ENCODE data around the gene PLCB3. TPM values are rescaled to one million over a fixed set of nuclear protein-coding genes. Genes with fewer than 3 reads are reported as not detected.
"Not testable (repeated sequence)": the region's sequence is repeated elsewhere in the genome, so short reads cannot be mapped to it uniquely, and the experiment has no call there.

Gene PLCB3
- total RNA-seq, 1 donor from 2014 or later, result 9.6 TPM

DNA sequence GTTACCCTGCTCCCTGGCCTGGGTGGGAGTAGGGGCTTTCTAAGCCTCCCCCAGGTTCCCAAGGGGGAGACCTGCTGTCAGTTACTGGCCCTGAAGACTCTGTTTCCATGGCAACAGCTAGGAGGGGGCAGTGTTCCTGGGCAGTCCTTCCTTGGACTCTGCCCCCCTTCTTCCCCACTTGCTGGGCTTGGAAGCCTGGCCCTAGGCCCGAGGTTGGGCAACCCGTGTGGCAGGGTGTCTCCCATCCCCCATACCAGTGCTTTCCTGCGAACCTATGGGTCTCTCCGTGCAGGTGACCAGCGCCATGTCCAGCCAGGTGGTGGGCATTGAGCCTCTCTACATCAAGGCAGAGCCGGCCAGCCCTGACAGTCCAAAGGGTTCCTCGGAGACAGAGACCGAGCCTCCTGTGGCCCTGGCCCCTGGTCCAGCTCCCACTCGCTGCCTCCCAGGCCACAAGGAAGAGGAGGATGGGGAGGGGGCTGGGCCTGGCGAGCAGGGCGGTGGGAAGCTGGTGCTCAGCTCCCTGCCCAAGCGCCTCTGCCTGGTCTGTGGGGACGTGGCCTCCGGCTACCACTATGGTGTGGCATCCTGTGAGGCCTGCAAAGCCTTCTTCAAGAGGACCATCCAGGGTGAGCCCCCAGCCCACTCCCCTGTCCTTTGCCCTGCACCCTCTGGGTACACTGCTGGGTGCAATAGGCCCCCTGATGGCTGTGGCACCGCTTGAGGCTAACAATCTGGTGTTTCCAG lies 55.7 kb downstream of the PLCB3 start:
- no peak for DNase-seq (ENCODE audit: low spot score)
- intact Hi-C loops (cut with DNase I), result no loop called here

- DNase-seq (ENCODE audit: low spot score); intact Hi-C loops (cut with DNase I): not testable (repeated sequence)
Observed at GRCh38 chr11:64307795-64308194, 56.5 kb downstream of the PLCB3 start.

DNA sequence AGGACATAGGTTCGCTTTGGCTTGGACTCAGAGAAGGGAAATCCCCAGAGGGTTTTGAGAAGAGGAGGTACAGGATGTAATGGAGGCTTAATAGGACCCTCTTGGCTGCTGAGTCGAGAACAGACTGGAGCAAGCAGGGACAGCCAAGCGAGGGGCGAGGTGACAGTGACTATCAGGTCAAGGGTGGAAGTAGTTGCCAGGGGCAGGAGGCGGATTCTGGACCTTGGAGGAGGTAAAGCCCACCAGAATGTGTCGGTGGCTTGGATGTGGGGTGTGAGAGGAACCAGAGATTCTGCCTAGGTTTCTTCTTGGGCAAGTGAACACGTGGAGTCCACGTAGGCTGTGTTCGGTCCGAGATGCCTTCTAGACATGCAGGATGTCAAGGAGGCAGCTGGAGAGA lies 61.6 kb downstream of the PLCB3 start:
- intact Hi-C loops (cut with DNase I), result no loop called here
- no peak for DNase-seq (ENCODE audit: low spot score)

DNA sequence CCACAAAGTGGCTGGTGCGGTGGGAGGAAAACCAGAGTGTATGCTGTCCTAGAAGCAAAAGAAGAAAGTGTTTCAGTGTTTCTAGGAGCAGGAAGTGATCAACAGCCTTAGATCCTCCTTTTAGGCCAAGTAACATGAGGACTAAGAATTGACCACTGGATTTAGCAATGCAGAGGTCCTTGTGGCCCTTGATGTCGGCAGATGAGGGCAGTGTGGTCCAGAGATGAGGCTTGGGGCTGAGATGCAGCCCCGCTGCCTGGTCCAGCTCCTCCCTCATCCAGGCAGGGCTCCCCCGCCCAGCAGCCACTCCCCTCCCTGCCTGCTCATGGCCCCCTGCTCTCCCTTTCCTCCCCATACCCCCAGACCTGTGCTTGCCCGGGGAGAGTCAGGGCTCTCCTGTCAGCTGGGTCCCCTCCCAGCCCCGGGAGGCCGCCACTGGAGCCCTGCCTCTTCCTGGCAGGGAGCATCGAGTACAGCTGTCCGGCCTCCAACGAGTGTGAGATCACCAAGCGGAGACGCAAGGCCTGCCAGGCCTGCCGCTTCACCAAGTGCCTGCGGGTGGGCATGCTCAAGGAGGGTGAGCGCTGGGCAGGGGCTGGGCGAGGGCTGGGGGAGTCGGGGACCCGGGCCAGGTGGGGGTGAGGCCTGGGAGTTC lies 62.3 kb downstream of the PLCB3 start:
- intact Hi-C loops (cut with DNase I), result no loop called here
- DNase-seq (ENCODE audit: low spot score), result peak; percentile 81

DNA sequence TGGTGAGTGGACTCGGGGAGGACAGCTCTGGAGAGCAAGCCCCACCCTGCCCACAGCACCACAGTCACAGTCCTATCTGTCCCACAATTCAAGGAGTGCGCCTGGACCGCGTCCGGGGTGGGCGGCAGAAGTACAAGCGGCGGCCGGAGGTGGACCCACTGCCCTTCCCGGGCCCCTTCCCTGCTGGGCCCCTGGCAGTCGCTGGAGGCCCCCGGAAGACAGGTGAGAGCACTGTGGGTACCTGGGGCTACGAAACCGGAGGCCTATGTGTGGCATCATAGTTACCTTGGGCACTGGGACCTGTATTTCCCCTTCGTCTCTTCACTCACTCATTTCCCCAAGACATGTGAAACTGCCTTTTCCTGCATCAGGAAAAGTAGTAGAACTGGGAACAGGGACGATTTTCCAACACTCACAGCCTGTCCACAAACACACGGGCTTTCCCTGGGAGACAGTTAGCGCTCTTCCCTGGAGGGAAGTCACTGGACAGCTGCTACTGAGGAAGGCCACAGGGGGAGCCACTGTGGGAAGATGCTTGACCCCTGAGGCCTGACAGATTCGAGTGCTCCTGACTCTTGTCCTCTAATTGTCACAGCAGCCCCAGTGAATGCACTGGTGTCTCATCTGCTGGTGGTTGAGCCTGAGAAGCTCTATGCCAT lies 62.9 kb downstream of the PLCB3 start:
- intact Hi-C loops (cut with DNase I), result no loop called here
- no peak for DNase-seq (ENCODE audit: low spot score)

DNA sequence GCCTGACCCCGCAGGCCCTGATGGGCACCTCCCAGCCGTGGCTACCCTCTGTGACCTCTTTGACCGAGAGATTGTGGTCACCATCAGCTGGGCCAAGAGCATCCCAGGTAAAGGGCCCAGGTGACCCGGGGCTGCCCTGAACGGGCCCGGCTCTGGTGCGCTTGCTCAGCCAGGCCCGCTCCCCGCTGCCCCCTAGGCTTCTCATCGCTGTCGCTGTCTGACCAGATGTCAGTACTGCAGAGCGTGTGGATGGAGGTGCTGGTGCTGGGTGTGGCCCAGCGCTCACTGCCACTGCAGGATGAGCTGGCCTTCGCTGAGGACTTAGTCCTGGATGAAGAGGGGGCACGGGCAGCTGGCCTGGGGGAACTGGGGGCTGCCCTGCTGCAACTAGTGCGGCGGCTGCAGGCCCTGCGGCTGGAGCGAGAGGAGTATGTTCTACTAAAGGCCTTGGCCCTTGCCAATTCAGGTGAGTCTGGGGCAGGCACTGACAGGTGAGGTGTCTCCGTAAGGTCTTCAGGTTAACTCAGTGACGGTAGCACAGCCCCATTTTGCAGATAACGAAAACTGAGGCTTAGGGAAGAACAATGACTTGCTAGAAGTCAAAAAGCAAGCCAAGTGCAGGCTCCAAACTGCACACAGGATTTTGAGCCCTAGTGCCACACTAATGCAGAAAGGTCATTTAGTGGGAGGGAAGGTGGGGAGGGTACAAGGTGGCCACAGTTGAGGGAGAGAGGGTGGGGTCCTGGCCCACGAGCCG lies 63.7 kb downstream of the PLCB3 start:
- intact Hi-C loops (cut with DNase I), result no loop called here

GRCh38 chr11:64315667-64316526 lies 64.6 kb downstream of the PLCB3 start:
- DNase-seq (ENCODE audit: low spot score); intact Hi-C loops (cut with DNase I): not testable (repeated sequence)

More for the DNA sequence above, 63.7 kb downstream of the PLCB3 start:
- DNase-seq (ENCODE audit: low spot score), result no peak

DNA sequence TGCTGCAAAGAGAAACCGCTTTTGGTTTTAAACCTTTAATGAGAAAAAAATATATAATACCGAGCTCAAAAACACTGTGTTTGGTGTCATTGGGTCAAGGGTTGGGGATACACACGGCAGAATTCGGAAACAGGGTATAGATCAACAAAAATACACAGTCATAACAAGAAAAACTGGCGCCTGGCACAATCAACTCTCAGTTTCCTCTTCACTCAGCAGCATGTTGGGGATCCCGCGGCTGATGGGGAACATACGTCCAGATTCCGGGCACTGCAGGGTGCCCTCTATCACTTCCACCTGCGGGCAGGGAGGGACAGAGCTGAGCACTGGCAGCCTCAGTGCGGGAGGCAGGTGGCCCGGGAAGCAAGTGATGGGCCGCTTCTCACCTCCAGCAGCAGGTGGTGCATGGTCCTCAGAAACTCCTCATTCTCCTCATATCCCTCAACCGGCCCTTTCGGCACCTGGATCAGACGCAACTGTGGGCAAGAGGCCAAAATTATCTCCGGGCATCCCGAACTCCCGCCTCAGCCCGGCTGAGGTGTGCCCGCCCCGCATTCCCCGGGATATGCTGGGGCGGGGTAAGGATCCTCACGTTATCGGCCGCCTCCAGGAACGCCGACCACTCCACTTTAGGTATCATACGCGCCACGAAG lies 65.5 kb downstream of the PLCB3 start:
- intact Hi-C loops (cut with DNase I), result no loop called here

GRCh38 chr11:64317325-64317960 lies 66.1 kb downstream of the PLCB3 start, which contains the start of gene TRMT112:
TSS of gene TRMT112 (minus strand) at chr11:64317559. CDS start at chr11:64317526, 33 bp downstream.
- peak; percentile 97 for DNase-seq (ENCODE audit: low spot score)
- intact Hi-C loops (cut with DNase I), result no loop called here

More for the DNA sequence above, 65.5 kb downstream of the PLCB3 start:
- DNase-seq (ENCODE audit: low spot score), result no peak

GRCh38 chr11:64317961-64318765 lies 66.8 kb downstream of the PLCB3 start, which contains the start of gene PRDX5:
TSS of gene PRDX5 (plus strand) at chr11:64318121. CDS start at chr11:64318216, 95 bp downstream.
- peak; percentile 99 for DNase-seq (ENCODE audit: low spot score)
- intact Hi-C loops (cut with DNase I), result loop anchor here (2.0 kb wide), 2 partner anchors 25 to 41 kb away; partner anchors contain the start of gene RPS6KA4

Other genes with a start within 250 kb of the PLCB3 start
- 1.2 TPM for gene FLRT1, start 215.6 kb upstream of the PLCB3 start, total RNA-seq
- gene MACROD1, start 85.4 kb upstream of the PLCB3 start, total RNA-seq, result 86.2 TPM
- 86.0 TPM for gene STIP1, start 65.4 kb upstream of the PLCB3 start, total RNA-seq
- 7.8 TPM for gene FERMT3, start 44.8 kb upstream of the PLCB3 start, total RNA-seq
- gene TRPT1, start 25.3 kb upstream of the PLCB3 start, total RNA-seq, result 49.7 TPM
- 75.0 TPM for gene NUDT22, start 25.3 kb upstream of the PLCB3 start, total RNA-seq
- gene DNAJC4, start 21.0 kb upstream of the PLCB3 start, total RNA-seq, result 51.9 TPM
- gene VEGFB, start 16.9 kb upstream of the PLCB3 start, total RNA-seq, result 261 TPM
- 57.8 TPM for gene FKBP2, start 10.4 kb upstream of the PLCB3 start, total RNA-seq
- 113 TPM for gene PPP1R14B, start 4.6 kb upstream of the PLCB3 start, total RNA-seq
- 45.9 TPM for gene BAD, start 33.1 kb downstream of the PLCB3 start, total RNA-seq
- gene GPR137, start 34.3 kb downstream of the PLCB3 start, total RNA-seq, result 37.7 TPM
- gene KCNK4, start 39.8 kb downstream of the PLCB3 start, total RNA-seq, result not detected
- gene CATSPERZ, start 48.8 kb downstream of the PLCB3 start, total RNA-seq, result not detected
- gene ESRRA, start 54.0 kb downstream of the PLCB3 start, total RNA-seq, result 116 TPM
- 75.1 TPM for gene TRMT112, start 66.0 kb downstream of the PLCB3 start, total RNA-seq
- gene PRDX5, start 66.6 kb downstream of the PLCB3 start, total RNA-seq, result 208 TPM
- gene CCDC88B, start 88.7 kb downstream of the PLCB3 start, total RNA-seq, result 6.3 TPM
- gene RPS6KA4, start 107.6 kb downstream of the PLCB3 start, total RNA-seq, result 15.4 TPM